ENCODE measurements around the gene PLEKHD1. TPM values are rescaled to one million over a fixed set of nuclear protein-coding genes. Genes with fewer than 3 reads are reported as not detected.

The PLEKHD1 gene
- total RNA-seq = under 1 TPM; 0.30 to 0.32 TPM
- under 1 TPM in 1 of 2 donors, not detected in 1; 0.13 TPM for polyA plus RNA-seq

GRCh38 chr14:69484444-69485314 lies at the start of gene PLEKHD1:
PLEKHD1 (plus strand) TSS chr14:69484728; CDS start chr14:69484966, 238 bp downstream.
- no peaks in the 10 kb centered on the region for H3K9me3 ChIP-seq (ENCODE audit: control insufficient read depth in 1 of 2, low read length in 2 of 2)
- ChIA-PET CTCF (ENCODE audit: partially characterized antibody) (interaction anchor here (1.1 kb wide), 1 partner anchor 42 kb away, joined by 3 read pairs; no protein-coding TSS in a partner anchor), POLR2A (ENCODE audit: partially characterized antibody) (no interaction called here)
- DNase-seq = no peak
- intact Hi-C loops (cut with micrococcal nuclease) = no loop called here
- H3K4me1 ChIP-seq (ENCODE audit: insufficient read depth, low read length) = no peaks in the 10 kb centered on the region
- peaks cover 7% of the 10 kb centered on the region for H3K27me3 ChIP-seq (ENCODE audit: insufficient read depth, low read length)
- Mint-ChIP-seq H3K4me3 (peak within 1 kb of the TSS in 3 of 8 donors; percentile 20 to 48 (median 31)), H3K9me3 (no peaks in the 10 kb centered on the region), H3K27me3 (peaks cover 29 to 34% of the 10 kb centered on the region in 2 donors), H3K36me3 (no peaks in the 10 kb centered on the region), H3K4me1 (peaks cover 0 to 7% (median 3%) of the 10 kb centered on the region in 4 donors), H3K27ac (no peak within 1 kb of the TSS)
- no peak within 1 kb of the TSS for H3K27ac ChIP-seq (ENCODE audit: low read depth, low read length)
- H3K36me3 ChIP-seq (ENCODE audit: insufficient read depth, low read length) = no peaks in the 10 kb centered on the region
- no peak within 1 kb of the TSS for H3K4me3 ChIP-seq (ENCODE audit: low read length in 2 of 2)

- Mint-ChIP-seq H3K4me1 (peaks cover 0 to 10% (median 8%) of the 10 kb centered on the region in 4 donors), H3K9me3 (no peaks in the 10 kb centered on the region), H3K36me3 (peaks cover 35 to 42% of the 10 kb centered on the region in 2 donors), H3K4me3 (no peak overlapping the region), H3K27ac (peak overlapping the region in 1 of 7 donors; percentile 13), H3K27me3 (no peaks in the 10 kb centered on the region)
- H3K4me3 ChIP-seq (ENCODE audit: low read length in 2 of 2) = no peak overlapping the region
- ChIA-PET POLR2A (ENCODE audit: partially characterized antibody) (interaction anchor here (0.6 kb wide), 1 partner anchor 25 kb away, joined by 3 read pairs; no protein-coding TSS in a partner anchor), CTCF (ENCODE audit: partially characterized antibody) (no interaction called here)
- no peak for DNase-seq
- no peak overlapping the region for H3K27ac ChIP-seq (ENCODE audit: low read depth, low read length)
- peaks cover 12% of the 10 kb centered on the region for H3K36me3 ChIP-seq (ENCODE audit: insufficient read depth, low read length)
- H3K27me3 ChIP-seq (ENCODE audit: insufficient read depth, low read length) = no peaks in the 10 kb centered on the region
- no peaks in the 10 kb centered on the region for H3K9me3 ChIP-seq (ENCODE audit: control insufficient read depth in 1 of 2, low read length in 2 of 2)
- intact Hi-C loops (cut with micrococcal nuclease) = no loop called here
- H3K4me1 ChIP-seq (ENCODE audit: insufficient read depth, low read length) = no peaks in the 10 kb centered on the region
Measured at GRCh38 chr14:69439521-69440270, 44.8 kb upstream of the PLEKHD1 start.

- CTCF ChIA-PET (ENCODE audit: partially characterized antibody) = interaction anchor here (1.3 to 1.4 kb wide), 2 partner anchors 18 to 199 kb away, joined by 3 to 6 read pairs; no protein-coding TSS in a partner anchor
- peaks cover 12% of the 10 kb centered on the region for H3K36me3 ChIP-seq (ENCODE audit: insufficient read depth, low read length)
- H3K27me3 ChIP-seq (ENCODE audit: insufficient read depth, low read length) = no peaks in the 10 kb centered on the region
- Mint-ChIP-seq H3K27ac (no peak overlapping the region), H3K27me3 (no peaks in the 10 kb centered on the region), H3K4me3 (no peak overlapping the region), H3K9me3 (no peaks in the 10 kb centered on the region), H3K4me1 (peaks cover 0 to 9% (median 4%) of the 10 kb centered on the region in 4 donors), H3K36me3 (peaks cover 29 to 51% of the 10 kb centered on the region in 2 donors)
- intact Hi-C loops (cut with micrococcal nuclease) = no loop called here
- DNase-seq = no peak
- H3K27ac ChIP-seq (ENCODE audit: low read depth, low read length) = no peak overlapping the region
- no peaks in the 10 kb centered on the region for H3K9me3 ChIP-seq (ENCODE audit: control insufficient read depth in 1 of 2, low read length in 2 of 2)
- no peaks in the 10 kb centered on the region for H3K4me1 ChIP-seq (ENCODE audit: insufficient read depth, low read length)
- POLR2A ChIA-PET (ENCODE audit: partially characterized antibody) = no interaction called here
- no peak overlapping the region for H3K4me3 ChIP-seq (ENCODE audit: low read length in 2 of 2)
Measured at GRCh38 chr14:69441948-69442347, 42.6 kb upstream of the PLEKHD1 start.

GRCh38 chr14:69443296-69443805 lies 41.2 kb upstream of the PLEKHD1 start:
- H3K27ac Mint-ChIP-seq = no peak overlapping the region
- H3K4me3 Mint-ChIP-seq = no peak overlapping the region
- intact Hi-C loops (cut with micrococcal nuclease) = no loop called here
- peaks cover 12% of the 10 kb centered on the region for H3K36me3 ChIP-seq (ENCODE audit: insufficient read depth, low read length)
- peaks cover 0 to 7% (median 5%) of the 10 kb centered on the region in 4 donors for H3K4me1 Mint-ChIP-seq
- H3K27ac ChIP-seq (ENCODE audit: low read depth, low read length) = no peak overlapping the region
- H3K4me3 ChIP-seq (ENCODE audit: low read length in 2 of 2) = no peak overlapping the region
- peaks cover 29 to 54% of the 10 kb centered on the region in 2 donors for H3K36me3 Mint-ChIP-seq
- no peaks in the 10 kb centered on the region for H3K27me3 ChIP-seq (ENCODE audit: insufficient read depth, low read length)
- H3K4me1 ChIP-seq (ENCODE audit: insufficient read depth, low read length) = no peaks in the 10 kb centered on the region
- no peak for DNase-seq
- no peaks in the 10 kb centered on the region for H3K27me3 Mint-ChIP-seq
- ChIA-PET POLR2A (ENCODE audit: partially characterized antibody) (interaction anchor here (0.6 kb wide), 1 partner anchor 19 kb away, joined by 3 read pairs; no protein-coding TSS in a partner anchor), CTCF (ENCODE audit: partially characterized antibody) (interaction anchor here (1.6 kb wide), 1 partner anchor 16 kb away, joined by 6 read pairs; no protein-coding TSS in a partner anchor)
- no peaks in the 10 kb centered on the region for H3K9me3 ChIP-seq (ENCODE audit: control insufficient read depth in 1 of 2, low read length in 2 of 2)
- H3K9me3 Mint-ChIP-seq = no peaks in the 10 kb centered on the region

GRCh38 chr14:69449216-69449615 lies 35.3 kb upstream of the PLEKHD1 start:
- intact Hi-C loops (cut with micrococcal nuclease) = no loop called here
- Histone ChIP-seq H3K27me3 (ENCODE audit: insufficient read depth, low read length) (no peaks in the 10 kb centered on the region), H3K4me3 (ENCODE audit: low read length in 2 of 2) (no peak overlapping the region), H3K9me3 (ENCODE audit: control insufficient read depth in 1 of 2, low read length in 2 of 2) (no peaks in the 10 kb centered on the region), H3K36me3 (ENCODE audit: insufficient read depth, low read length) (no peaks in the 10 kb centered on the region), H3K4me1 (ENCODE audit: insufficient read depth, low read length) (no peaks in the 10 kb centered on the region), H3K27ac (ENCODE audit: low read depth, low read length) (no peak overlapping the region)
- peaks cover 0 to 4% (median under 1%) of the 10 kb centered on the region in 4 donors for H3K4me1 Mint-ChIP-seq
- peaks cover 19 to 40% of the 10 kb centered on the region in 2 donors for H3K36me3 Mint-ChIP-seq
- H3K27me3 Mint-ChIP-seq = no peaks in the 10 kb centered on the region
- no peak overlapping the region for H3K4me3 Mint-ChIP-seq
- DNase-seq = no peak
- POLR2A ChIA-PET (ENCODE audit: partially characterized antibody) = no interaction called here
- H3K27ac Mint-ChIP-seq = no peak overlapping the region
- H3K9me3 Mint-ChIP-seq = no peaks in the 10 kb centered on the region
- CTCF ChIA-PET (ENCODE audit: partially characterized antibody) = no interaction called here

- no peaks in the 10 kb centered on the region for H3K4me1 ChIP-seq (ENCODE audit: insufficient read depth, low read length)
- Mint-ChIP-seq H3K27ac (peak overlapping the region in 2 of 7 donors; percentile 22 to 76), H3K9me3 (no peaks in the 10 kb centered on the region), H3K4me1 (peaks cover 0 to 1% (median 0%) of the 10 kb centered on the region in 4 donors), H3K4me3 (no peak overlapping the region), H3K36me3 (peaks cover 19 to 46% of the 10 kb centered on the region in 2 donors), H3K27me3 (no peaks in the 10 kb centered on the region)
- no peaks in the 10 kb centered on the region for H3K9me3 ChIP-seq (ENCODE audit: control insufficient read depth in 1 of 2, low read length in 2 of 2)
- DNase-seq = no peak
- POLR2A ChIA-PET (ENCODE audit: partially characterized antibody) = no interaction called here
- intact Hi-C loops (cut with micrococcal nuclease) = no loop called here
- H3K4me3 ChIP-seq (ENCODE audit: low read length in 2 of 2) = no peak overlapping the region
- H3K36me3 ChIP-seq (ENCODE audit: insufficient read depth, low read length) = peaks cover 15% of the 10 kb centered on the region
- no peak overlapping the region for H3K27ac ChIP-seq (ENCODE audit: low read depth, low read length)
- no peaks in the 10 kb centered on the region for H3K27me3 ChIP-seq (ENCODE audit: insufficient read depth, low read length)
- CTCF ChIA-PET (ENCODE audit: partially characterized antibody) = interaction anchor here (2.0 kb wide), 1 partner anchor 8 kb away, joined by 8 read pairs; no protein-coding TSS in a partner anchor
Measured at GRCh38 chr14:69451941-69452340, 32.6 kb upstream of the PLEKHD1 start.
